HG03439 (cell line): ENCODE measurements around the gene ADRB1.

ENCODE experiments used
- ATAC-seq: cut with Tn5 transposase; IDR thresholded peaks from one replicate; pipeline ENCODE4 v1.9.1; 2021; ENCODE audit warnings: mild to moderate bottlenecking, moderate library complexity; ENCODE audit not compliant: unreplicated experiment

The ADRB1 gene

DNA sequence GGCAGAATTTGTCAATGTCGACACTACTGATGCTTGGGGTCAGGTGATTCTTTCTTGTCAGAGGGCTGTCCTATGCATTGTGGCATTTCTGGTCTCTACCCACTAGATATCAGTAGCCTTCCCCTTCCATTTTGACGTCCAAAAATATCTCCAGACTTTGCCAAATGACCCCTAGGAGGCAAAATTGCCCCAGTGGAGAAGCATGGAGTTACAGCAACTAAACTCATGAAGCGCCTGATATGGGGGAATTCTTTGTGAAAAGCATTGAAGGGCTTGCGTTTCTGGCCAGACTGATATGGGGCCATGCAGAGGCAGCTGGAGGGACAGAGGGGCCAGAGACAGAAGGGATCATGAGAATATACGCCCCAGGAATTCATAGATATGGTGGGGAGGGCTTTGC is 43.6 kb downstream of the ADRB1 start:
- ATAC-seq, result no peak

DNA sequence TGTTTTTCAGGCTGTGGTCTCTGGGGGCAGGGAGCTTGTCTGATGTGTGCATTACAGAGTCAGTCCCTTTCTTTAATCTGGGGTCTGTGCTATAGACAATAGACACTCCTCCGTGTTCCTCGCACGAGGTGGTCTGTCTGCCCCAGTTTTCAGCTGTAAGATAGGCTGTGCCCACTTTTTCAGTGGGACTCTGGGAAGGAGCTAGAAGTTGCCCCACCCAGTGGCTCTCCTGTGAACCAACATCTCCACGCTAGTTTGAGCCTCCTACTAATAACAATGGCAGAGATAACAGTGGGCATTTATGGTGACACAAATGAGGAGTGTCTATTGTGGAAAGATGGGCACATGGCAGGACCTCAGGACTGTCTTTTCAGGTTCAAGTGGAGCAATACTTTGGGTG is 44.0 kb downstream of the ADRB1 start:
- ATAC-seq, result no peak

DNA sequence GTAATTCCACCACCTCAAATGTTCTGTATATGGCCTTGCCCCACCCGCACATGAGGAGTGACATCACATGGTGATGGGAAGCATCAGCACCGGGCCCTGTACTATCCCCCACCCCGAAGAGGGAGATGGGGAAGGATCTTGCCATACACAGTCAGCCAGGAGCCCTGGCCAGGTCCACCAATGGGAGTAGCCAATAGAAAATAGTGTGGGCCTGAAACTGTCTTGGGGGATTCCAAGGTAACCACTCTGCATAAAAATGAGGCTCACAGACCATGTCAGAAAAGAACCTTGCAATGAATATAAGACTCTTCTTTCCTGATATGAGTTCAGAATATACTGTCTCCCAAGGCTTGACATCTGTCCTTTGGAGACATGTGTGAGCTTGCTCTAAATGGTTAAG is 51.1 kb downstream of the ADRB1 start:
- ATAC-seq, result no peak

DNA sequence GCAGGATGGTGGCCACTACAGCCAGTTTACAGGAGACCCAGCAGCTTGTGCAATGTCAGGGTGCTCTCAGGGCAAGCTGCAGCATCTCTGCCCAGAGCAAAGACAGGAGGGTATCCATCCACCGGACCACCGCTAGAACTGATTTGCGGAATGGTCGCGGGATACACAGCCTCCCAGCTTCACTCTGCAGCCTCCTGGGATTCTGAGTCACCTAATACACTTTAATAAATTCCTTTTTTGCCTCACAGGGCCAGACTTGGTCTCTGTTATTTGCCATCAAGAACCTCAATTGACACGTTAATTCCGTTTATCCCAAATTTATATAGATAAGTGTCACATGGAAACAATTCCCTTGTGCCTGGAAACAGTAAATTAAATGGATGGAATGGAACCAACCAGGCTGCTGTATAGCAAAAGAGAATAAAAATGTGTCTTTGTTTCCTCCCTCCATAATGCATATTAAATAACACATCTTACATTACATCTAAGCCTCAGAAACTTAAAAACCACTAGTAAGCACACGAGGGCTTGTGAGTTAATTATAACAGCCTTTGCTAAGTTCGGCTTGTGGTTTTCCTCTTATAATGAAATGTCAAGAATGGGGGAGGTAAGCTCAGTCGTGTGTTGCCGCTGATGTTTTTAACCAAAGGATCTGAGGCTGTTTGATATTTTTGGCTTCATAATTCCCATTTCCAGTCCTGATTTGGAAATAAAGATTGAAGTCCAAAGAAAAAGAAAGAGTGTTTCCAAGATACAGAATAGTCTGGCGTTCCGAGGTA is 52.1 kb downstream of the ADRB1 start:
- no peak for ATAC-seq
